Measurements from ENCODE around the gene RALGAPA1. TPM values are rescaled to one million over a fixed set of nuclear protein-coding genes. Genes with fewer than 3 reads are reported as not detected.
A peak's percentile ranks its signal among the peaks of the same experiment; 100 is the strongest.

RALGAPA1 gene
- total RNA-seq, 1 experiment from 2014 or later, result 138 TPM

GRCh38 chr14:35766036-35766699 lies 42.9 kb downstream of the RALGAPA1 start:
- H3K4me2 ChIP-seq (ENCODE audit: low read depth, low read length, poor library complexity, severe bottlenecking), result no peak overlapping the region
- H3K9ac ChIP-seq (ENCODE audit: low read length), result no peak overlapping the region
- no peaks in the 10 kb centered on the region for H3K9me2 ChIP-seq (replicated peaks; ENCODE audit: insufficient read depth, low read length)
- DNase-seq, result no peak
- no peaks in the 10 kb centered on the region for H3K9me3 ChIP-seq (ENCODE audit: low read length)
- H3K27me3 ChIP-seq (ENCODE audit: low read length), result no peaks in the 10 kb centered on the region
- peaks cover 16% of the 10 kb centered on the region for H3K36me3 ChIP-seq (ENCODE audit: insufficient read depth, low read length)
- H3K4me3 ChIP-seq (ENCODE audit: low read length), result no peak overlapping the region
- H4K20me1 ChIP-seq (ENCODE audit: insufficient read depth, low read depth, low read length), result no peaks in the 10 kb centered on the region
- no peak overlapping the region for H2AFZ ChIP-seq (ENCODE audit: low read length)
- no peak overlapping the region for H3K27ac ChIP-seq (ENCODE audit: low read length)
- H3K4me1 ChIP-seq (ENCODE audit: low read length), result 0 out of 2 replicates have a peak, but pooled peaks cover 7% of the 10 kb centered on the region
- peaks cover 33% of the 10 kb centered on the region for H3K79me2 ChIP-seq (ENCODE audit: low read length)

- no peak overlapping the region for H3K4me2 ChIP-seq (ENCODE audit: low read depth, low read length, poor library complexity, severe bottlenecking)
- H3K9me2 ChIP-seq (replicated peaks; ENCODE audit: insufficient read depth, low read length), result no peaks in the 10 kb centered on the region
These were observed 47.2 kb downstream of the RALGAPA1 start for GRCh38 chr14:35761922-35762321.

GRCh38 chr14:35760143-35760542 lies 49.0 kb downstream of the RALGAPA1 start:
- Histone ChIP-seq H3K36me3 (ENCODE audit: insufficient read depth, low read length) (peaks cover 20% of the 10 kb centered on the region), H2AFZ (ENCODE audit: low read length) (no peak overlapping the region), H4K20me1 (ENCODE audit: insufficient read depth, low read depth, low read length) (no peaks in the 10 kb centered on the region), H3K27me3 (ENCODE audit: low read length) (no peaks in the 10 kb centered on the region), H3K9me3 (ENCODE audit: low read length) (no peaks in the 10 kb centered on the region), H3K27ac (ENCODE audit: low read length) (no peak overlapping the region), H3K9me2 (replicated peaks; ENCODE audit: insufficient read depth, low read length) (no peaks in the 10 kb centered on the region), H3K4me2 (ENCODE audit: low read depth, low read length, poor library complexity, severe bottlenecking) (no peak overlapping the region), H3K79me2 (ENCODE audit: low read length) (peaks cover 12% of the 10 kb centered on the region; the same call in 1 of the 2 replicates), H3K4me1 (ENCODE audit: low read length) (no peaks in the 10 kb centered on the region), H3K4me3 (ENCODE audit: low read length) (no peak overlapping the region), H3K9ac (ENCODE audit: low read length) (no peak overlapping the region)
- no peak for DNase-seq

More at GRCh38 chr14:35761922-35762321, 47.2 kb downstream of the RALGAPA1 start:
- 0 out of 2 replicates have a peak, but pooled peaks cover 6% of the 10 kb centered on the region for H3K4me1 ChIP-seq (ENCODE audit: low read length)
- peaks cover 17% of the 10 kb centered on the region; the same call in 1 of the 2 replicates for H3K36me3 ChIP-seq (ENCODE audit: insufficient read depth, low read length)
- H3K9me3 ChIP-seq (ENCODE audit: low read length), result no peaks in the 10 kb centered on the region
- no peak overlapping the region for H3K4me3 ChIP-seq (ENCODE audit: low read length)
- H4K20me1 ChIP-seq (ENCODE audit: insufficient read depth, low read depth, low read length), result no peaks in the 10 kb centered on the region
- no peak for DNase-seq
- no peak overlapping the region for H3K9ac ChIP-seq (ENCODE audit: low read length)
- no peaks in the 10 kb centered on the region for H3K27me3 ChIP-seq (ENCODE audit: low read length)
- no peak overlapping the region for H3K27ac ChIP-seq (ENCODE audit: low read length)
- peaks cover 17% of the 10 kb centered on the region; the same call in 1 of the 2 replicates for H3K79me2 ChIP-seq (ENCODE audit: low read length)
- H2AFZ ChIP-seq (ENCODE audit: low read length), result no peak overlapping the region

- no peak overlapping the region for H3K4me3 ChIP-seq (ENCODE audit: low read length)
- H3K27ac ChIP-seq (ENCODE audit: low read length), result no peak overlapping the region
- no peaks in the 10 kb centered on the region for H4K20me1 ChIP-seq (ENCODE audit: insufficient read depth, low read depth, low read length)
- no peaks in the 10 kb centered on the region for H3K27me3 ChIP-seq (ENCODE audit: low read length)
- H2AFZ ChIP-seq (ENCODE audit: low read length), result no peak overlapping the region
- H3K4me1 ChIP-seq (ENCODE audit: low read length), result no peaks in the 10 kb centered on the region
- H3K9ac ChIP-seq (ENCODE audit: low read length), result no peak overlapping the region
- no peak for DNase-seq
- H3K9me2 ChIP-seq (replicated peaks; ENCODE audit: insufficient read depth, low read length), result no peaks in the 10 kb centered on the region
- H3K4me2 ChIP-seq (ENCODE audit: low read depth, low read length, poor library complexity, severe bottlenecking), result no peak overlapping the region
- no peaks in the 10 kb centered on the region for H3K9me3 ChIP-seq (ENCODE audit: low read length)
- H3K36me3 ChIP-seq (ENCODE audit: insufficient read depth, low read length), result peaks cover 35% of the 10 kb centered on the region
- peaks cover 14% of the 10 kb centered on the region; the same call in 1 of the 2 replicates for H3K79me2 ChIP-seq (ENCODE audit: low read length)
These were observed 50.5 kb downstream of the RALGAPA1 start for GRCh38 chr14:35758523-35759129.

- no peak overlapping the region for H3K27ac ChIP-seq (ENCODE audit: low read length)
- H3K79me2 ChIP-seq (ENCODE audit: low read length), result peaks cover 21% of the 10 kb centered on the region
- no peaks in the 10 kb centered on the region for H3K9me2 ChIP-seq (replicated peaks; ENCODE audit: insufficient read depth, low read length)
- no peaks in the 10 kb centered on the region for H3K27me3 ChIP-seq (ENCODE audit: low read length)
- peaks cover 54% of the 10 kb centered on the region for H3K36me3 ChIP-seq (ENCODE audit: insufficient read depth, low read length)
- no peaks in the 10 kb centered on the region for H3K9me3 ChIP-seq (ENCODE audit: low read length)
- no peak overlapping the region for H2AFZ ChIP-seq (ENCODE audit: low read length)
- H3K4me1 ChIP-seq (ENCODE audit: low read length), result peaks cover 20% of the 10 kb centered on the region
- DNase-seq, result no peak
- H3K4me3 ChIP-seq (ENCODE audit: low read length), result no peak overlapping the region
- no peaks in the 10 kb centered on the region for H4K20me1 ChIP-seq (ENCODE audit: insufficient read depth, low read depth, low read length)
- no peak overlapping the region for H3K9ac ChIP-seq (ENCODE audit: low read length)
- H3K4me2 ChIP-seq (ENCODE audit: low read depth, low read length, poor library complexity, severe bottlenecking), result no peak overlapping the region
These were observed 54.4 kb downstream of the RALGAPA1 start for GRCh38 chr14:35754671-35755070.

- H3K4me3 ChIP-seq (ENCODE audit: low read length), result no peak overlapping the region
- no peaks in the 10 kb centered on the region for H4K20me1 ChIP-seq (ENCODE audit: insufficient read depth, low read depth, low read length)
- no peaks in the 10 kb centered on the region for H3K9me2 ChIP-seq (replicated peaks; ENCODE audit: insufficient read depth, low read length)
- no peak overlapping the region for H3K27ac ChIP-seq (ENCODE audit: low read length)
- H3K9ac ChIP-seq (ENCODE audit: low read length), result no peak overlapping the region
- peaks cover 26% of the 10 kb centered on the region for H3K79me2 ChIP-seq (ENCODE audit: low read length)
- no peak overlapping the region for H3K4me2 ChIP-seq (ENCODE audit: low read depth, low read length, poor library complexity, severe bottlenecking)
- H3K36me3 ChIP-seq (ENCODE audit: insufficient read depth, low read length), result peaks cover 59% of the 10 kb centered on the region
- H2AFZ ChIP-seq (ENCODE audit: low read length), result no peak overlapping the region
- peaks cover 28% of the 10 kb centered on the region for H3K4me1 ChIP-seq (ENCODE audit: low read length)
- no peaks in the 10 kb centered on the region for H3K9me3 ChIP-seq (ENCODE audit: low read length)
- no peaks in the 10 kb centered on the region for H3K27me3 ChIP-seq (ENCODE audit: low read length)
- no peak for DNase-seq
These were observed 56.7 kb downstream of the RALGAPA1 start for GRCh38 chr14:35752380-35752779.

GRCh38 chr14:35750202-35750904 lies 58.7 kb downstream of the RALGAPA1 start:
- 0 out of 2 replicates have a peak overlapping the region, but pooled peaks have one; percentile 22 for H2AFZ ChIP-seq (ENCODE audit: low read length)
- H3K36me3 ChIP-seq (ENCODE audit: insufficient read depth, low read length), result peaks cover 66% of the 10 kb centered on the region
- H3K9me2 ChIP-seq (replicated peaks; ENCODE audit: insufficient read depth, low read length), result no peaks in the 10 kb centered on the region
- DNase-seq, result peak; percentile 51
- peaks cover 28% of the 10 kb centered on the region for H3K4me1 ChIP-seq (ENCODE audit: low read length)
- H3K79me2 ChIP-seq (ENCODE audit: low read length), result peaks cover 22% of the 10 kb centered on the region
- no peaks in the 10 kb centered on the region for H3K9me3 ChIP-seq (ENCODE audit: low read length)
- H3K27ac ChIP-seq (ENCODE audit: low read length), result peak overlapping the region; percentile 79
- peak overlapping the region; percentile 2; the same call in 1 of the 2 replicates for H3K4me3 ChIP-seq (ENCODE audit: low read length)
- peak overlapping the region; percentile 60 for H3K4me2 ChIP-seq (ENCODE audit: low read depth, low read length, poor library complexity, severe bottlenecking)
- H4K20me1 ChIP-seq (ENCODE audit: insufficient read depth, low read depth, low read length), result no peaks in the 10 kb centered on the region
- peak overlapping the region; percentile 14; the same call in 1 of the 2 replicates for H3K9ac ChIP-seq (ENCODE audit: low read length)
- H3K27me3 ChIP-seq (ENCODE audit: low read length), result no peaks in the 10 kb centered on the region

- H3K4me3 ChIP-seq (ENCODE audit: low read length), result no peak overlapping the region
- no peak overlapping the region for H2AFZ ChIP-seq (ENCODE audit: low read length)
- H3K4me1 ChIP-seq (ENCODE audit: low read length), result peaks cover 28% of the 10 kb centered on the region
- H3K9me2 ChIP-seq (replicated peaks; ENCODE audit: insufficient read depth, low read length), result no peaks in the 10 kb centered on the region
- H3K27me3 ChIP-seq (ENCODE audit: low read length), result no peaks in the 10 kb centered on the region
- H3K9ac ChIP-seq (ENCODE audit: low read length), result no peak overlapping the region
- H3K36me3 ChIP-seq (ENCODE audit: insufficient read depth, low read length), result peaks cover 43% of the 10 kb centered on the region
- H3K27ac ChIP-seq (ENCODE audit: low read length), result no peak overlapping the region
- DNase-seq, result no peak
- no peak overlapping the region for H3K4me2 ChIP-seq (ENCODE audit: low read depth, low read length, poor library complexity, severe bottlenecking)
- H4K20me1 ChIP-seq (ENCODE audit: insufficient read depth, low read depth, low read length), result no peaks in the 10 kb centered on the region
- H3K79me2 ChIP-seq (ENCODE audit: low read length), result peaks cover 17% of the 10 kb centered on the region
- no peaks in the 10 kb centered on the region for H3K9me3 ChIP-seq (ENCODE audit: low read length)
These were observed 61.7 kb downstream of the RALGAPA1 start for GRCh38 chr14:35747379-35747778.
